GM19023 (cell line): Measurements from ENCODE around the gene SLX1A.
"Not testable (repeated sequence)": the region's sequence is repeated elsewhere in the genome, so short reads cannot be mapped to it uniquely, and the experiment has no call there.

ENCODE experiments used
- ATAC-seq: cut with Tn5 transposase; IDR thresholded peaks from one replicate; pipeline ENCODE4 v1.9.1; 2021; ENCODE audit warnings: mild to moderate bottlenecking, moderate library complexity; ENCODE audit not compliant: unreplicated experiment

The SLX1A gene

GRCh38 chr16:30184096-30184890 is 9.4 kb upstream of the SLX1A start:
- peak; percentile 40 for ATAC-seq

DNA sequence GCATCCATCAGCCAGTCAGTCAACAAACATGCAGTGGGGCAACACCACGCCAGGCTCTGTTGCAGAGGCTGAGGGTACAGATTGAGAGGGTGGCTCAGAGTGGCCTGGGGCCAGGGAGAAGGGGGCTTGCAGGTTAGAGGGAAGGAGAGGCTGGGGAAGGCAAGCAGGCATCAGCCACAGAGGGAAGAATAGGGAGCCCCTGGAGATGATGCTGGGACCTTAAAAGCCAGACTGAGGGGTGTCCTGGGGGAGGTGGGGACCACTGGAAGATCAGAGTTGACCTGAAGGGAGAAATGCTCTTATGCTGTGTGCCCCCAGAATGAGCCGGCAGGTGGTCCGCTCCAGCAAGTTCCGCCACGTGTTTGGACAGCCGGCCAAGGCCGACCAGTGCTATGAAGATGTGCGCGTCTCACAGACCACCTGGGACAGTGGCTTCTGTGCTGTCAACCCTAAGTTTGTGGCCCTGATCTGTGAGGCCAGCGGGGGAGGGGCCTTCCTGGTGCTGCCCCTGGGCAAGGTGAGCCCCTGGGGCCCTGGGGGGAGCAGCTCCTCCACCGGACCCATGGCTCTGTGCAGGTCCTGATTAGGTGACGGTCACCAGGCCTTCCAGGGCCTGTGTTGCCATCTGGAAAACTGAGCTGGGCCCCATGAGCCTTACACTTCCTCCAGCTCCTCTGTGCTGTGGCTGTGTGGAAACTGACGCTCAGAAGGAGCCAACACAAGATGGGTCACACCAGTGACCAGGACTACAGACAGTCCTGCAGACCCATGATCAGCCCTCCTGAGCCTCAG is 8.6 kb upstream of the SLX1A start:
- no peak for ATAC-seq

- ATAC-seq, result no peak
These were observed 7.8 kb upstream of the SLX1A start for GRCh38 chr16:30185683-30186421.

DNA sequence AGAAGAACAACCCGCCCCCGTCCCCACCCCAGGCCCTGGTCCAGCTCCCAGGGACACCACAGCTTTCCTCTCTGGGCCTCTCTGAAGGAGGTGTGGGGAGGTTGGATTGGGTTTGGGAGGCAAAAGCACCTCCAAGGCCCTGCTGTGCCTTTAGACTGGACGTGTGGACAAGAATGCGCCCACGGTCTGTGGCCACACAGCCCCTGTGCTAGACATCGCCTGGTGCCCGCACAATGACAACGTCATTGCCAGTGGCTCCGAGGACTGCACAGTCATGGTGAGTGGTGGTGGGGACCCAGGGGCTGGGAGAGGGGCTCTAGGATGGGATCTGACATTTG is 7.3 kb upstream of the SLX1A start:
- ATAC-seq, result no peak

DNA sequence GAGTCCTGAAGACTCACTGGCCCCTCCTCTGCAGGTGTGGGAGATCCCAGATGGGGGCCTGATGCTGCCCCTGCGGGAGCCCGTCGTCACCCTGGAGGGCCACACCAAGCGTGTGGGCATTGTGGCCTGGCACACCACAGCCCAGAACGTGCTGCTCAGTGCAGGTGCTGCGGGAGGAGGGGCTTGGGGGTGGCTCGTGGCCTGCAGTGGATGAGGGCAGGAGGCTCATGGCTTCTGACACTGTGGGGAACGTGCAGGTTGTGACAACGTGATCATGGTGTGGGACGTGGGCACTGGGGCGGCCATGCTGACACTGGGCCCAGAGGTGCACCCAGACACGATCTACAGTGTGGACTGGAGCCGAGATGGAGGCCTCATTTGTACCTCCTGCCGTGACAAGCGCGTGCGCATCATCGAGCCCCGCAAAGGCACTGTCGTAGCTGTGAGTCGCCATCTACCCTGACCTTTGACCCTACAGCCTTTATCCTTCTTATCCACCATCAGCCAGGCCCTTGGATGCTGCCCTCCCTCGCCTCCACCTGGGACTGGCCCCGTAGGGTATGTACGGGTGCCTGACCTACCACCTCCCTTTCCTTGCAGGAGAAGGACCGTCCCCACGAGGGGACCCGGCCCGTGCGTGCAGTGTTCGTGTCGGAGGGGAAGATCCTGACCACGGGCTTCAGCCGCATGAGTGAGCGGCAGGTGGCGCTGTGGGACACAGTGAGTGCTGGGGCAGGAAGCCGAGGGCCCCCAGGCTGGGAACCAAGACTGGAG is 6.7 kb upstream of the SLX1A start:
- ATAC-seq, result no peak

GRCh38 chr16:30187556-30187865 is 6.2 kb upstream of the SLX1A start:
- ATAC-seq, result no peak

- ATAC-seq, result no peak
These were observed 5.6 kb upstream of the SLX1A start for GRCh38 chr16:30187971-30188561.

- not testable (repeated sequence) for ATAC-seq
These were observed 2.5 kb upstream of the SLX1A start for GRCh38 chr16:30191158-30191557.

GRCh38 chr16:30193098-30193497 is 577 bp upstream of the SLX1A start:
- peak; percentile 8 for ATAC-seq

- ATAC-seq, result peak; percentile 65
These were observed 674 bp downstream of the SLX1A start for GRCh38 chr16:30194172-30194925.

DNA sequence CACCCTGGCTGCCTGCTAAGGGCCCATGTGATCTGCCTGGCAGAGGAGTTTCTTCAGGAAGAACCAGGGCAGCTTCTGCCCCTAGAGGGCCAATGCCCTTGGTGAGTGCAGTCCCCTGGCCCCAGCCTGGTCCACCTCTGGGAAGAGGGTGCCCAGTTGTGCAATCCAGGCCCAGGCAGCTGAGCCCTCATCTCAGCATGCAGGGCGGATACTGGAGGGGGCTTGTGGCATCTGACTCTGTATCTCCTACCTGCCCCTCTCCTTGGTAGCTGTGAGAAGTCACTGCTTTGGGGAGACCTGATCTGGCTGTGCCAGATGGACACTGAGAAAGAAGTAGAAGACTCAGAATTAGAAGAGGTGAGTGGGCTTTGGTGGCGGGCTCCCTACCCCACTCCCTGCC is 3.3 kb downstream of the SLX1A start:
- ATAC-seq, result not testable (repeated sequence)

DNA sequence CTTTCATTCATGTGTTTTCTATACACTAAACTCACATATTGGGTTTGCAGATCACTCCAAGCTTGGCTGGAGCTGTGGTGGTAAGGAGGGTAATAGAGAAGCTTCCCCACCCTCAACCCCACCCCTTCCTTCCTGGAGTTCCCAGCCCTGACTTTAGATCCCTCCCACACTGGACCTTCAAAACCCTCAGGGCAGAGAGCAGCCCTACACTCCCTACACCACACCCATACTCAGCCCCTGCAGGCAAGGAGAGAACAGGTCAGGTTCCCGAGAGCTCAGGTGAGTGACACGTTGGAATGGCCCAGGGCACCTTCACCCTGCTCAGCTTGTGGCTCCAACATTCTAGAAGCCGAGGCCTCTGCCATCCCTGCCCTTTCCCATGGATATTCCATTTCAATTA is 5.4 kb downstream of the SLX1A start, which contains the start of gene SULT1A3:
Gene SULT1A3, plus strand, starts transcription at position 207 of the 400 bp plus-strand sequence. CDS start 1,474 bp downstream, outside the sequence.
- ATAC-seq, result not testable (repeated sequence)

DNA sequence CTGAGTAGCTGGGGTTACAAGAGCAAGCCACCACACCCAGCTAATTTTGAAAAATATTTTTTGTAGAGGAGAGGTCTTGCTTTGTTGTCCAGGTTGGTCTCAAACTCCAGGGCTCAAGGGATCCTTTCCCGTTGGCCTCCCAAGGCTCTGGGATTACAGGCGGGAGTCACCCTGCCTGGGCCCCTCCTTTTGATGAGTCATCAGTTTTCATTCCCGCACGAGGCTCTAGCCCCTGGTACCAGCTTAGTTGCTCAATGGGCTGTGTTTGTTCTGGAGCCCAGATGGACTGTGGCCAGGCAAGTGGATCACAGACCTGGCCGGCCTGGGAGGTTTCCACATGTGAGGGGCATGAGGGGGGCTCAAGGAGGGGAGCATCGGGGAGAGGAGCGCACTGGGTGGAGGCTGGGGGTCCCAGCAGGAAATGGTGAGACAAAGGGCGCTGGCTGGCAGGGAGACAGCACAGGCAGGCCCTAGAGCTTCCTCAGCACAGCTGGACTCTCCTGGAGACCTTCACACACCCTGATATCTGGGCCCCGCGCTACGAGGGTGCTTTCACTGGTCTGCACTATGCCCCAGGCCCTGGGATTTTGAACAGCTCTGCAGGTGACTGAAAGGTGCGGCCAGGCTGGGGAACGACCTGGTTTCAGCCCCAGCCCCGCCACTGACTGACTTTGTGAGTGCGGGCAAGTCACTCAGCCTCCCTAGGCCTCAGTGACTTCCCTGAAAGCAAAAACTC is 6.1 kb downstream of the SLX1A start:
- ATAC-seq, result not testable (repeated sequence)

- not testable (repeated sequence) for ATAC-seq
These were observed 12.0 kb downstream of the SLX1A start for GRCh38 chr16:30205541-30206236.

GRCh38 chr16:30206252-30206651 is 12.6 kb downstream of the SLX1A start:
- not testable (repeated sequence) for ATAC-seq

- not testable (repeated sequence) for ATAC-seq
These were observed 13.5 kb downstream of the SLX1A start for GRCh38 chr16:30207063-30207704.

GRCh38 chr16:30209032-30209431 is 15.4 kb downstream of the SLX1A start:
- ATAC-seq, result not testable (repeated sequence)

GRCh38 chr16:30211414-30211813 is 17.7 kb downstream of the SLX1A start:
- not testable (repeated sequence) for ATAC-seq
